OCI-LY3 (cell line): ENCODE measurements around the gene GREM1.

Experiments
- EZH2phosphoT487 ChIP-seq: fragments of 200-600 bp; shearing (Covaris generic); IDR thresholded peaks from 2 replicates; pipeline ENCODE4 v1.6.1; 2018; ENCODE audit warnings: antibody characterized with exemption, mixed run types, low read depth
- TF ChIP-seq, protein P1 (sequence below): fragments of 200-600, 300-600 bp; sonication (generic); IDR thresholded peaks from 2 replicates; pipeline ENCODE4 v1.5.1; 2014; ENCODE audit warnings: antibody characterized with exemption, low read length, low read depth

DNA sequence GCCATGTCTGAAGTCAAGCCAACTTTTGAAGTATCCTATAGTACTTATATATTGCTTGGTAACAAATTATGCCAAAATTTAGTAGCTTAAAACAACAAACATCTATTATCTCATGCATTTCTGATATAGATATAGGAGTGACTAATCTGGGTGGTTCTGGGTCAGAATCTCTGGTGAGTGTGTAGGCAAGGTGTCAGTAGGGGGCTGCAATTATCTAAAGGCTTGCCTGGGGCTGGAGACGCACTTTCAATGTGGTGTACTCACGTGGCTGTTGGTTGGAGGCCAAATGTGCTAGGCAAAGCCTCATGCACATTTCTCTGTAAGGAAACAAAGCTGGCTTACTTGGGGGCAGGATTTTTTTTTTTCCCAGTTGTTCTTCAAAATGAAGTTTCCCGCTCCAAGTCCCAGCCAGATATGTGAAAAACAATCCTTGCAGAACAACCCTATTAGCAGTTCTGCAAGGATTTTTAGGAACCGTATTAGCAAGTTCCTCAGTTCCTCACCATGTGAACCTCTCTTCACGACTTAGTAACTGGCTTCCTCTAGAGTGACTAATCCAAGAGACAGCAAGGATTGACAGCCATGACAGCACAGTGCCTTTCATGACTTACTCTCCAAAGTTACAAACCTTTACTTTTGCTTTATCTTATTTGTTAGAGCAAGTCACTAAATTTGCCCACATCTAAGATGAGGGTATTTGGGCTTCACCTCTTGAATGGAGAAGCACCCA is 25.8 kb downstream of the GREM1 start:
- TF ChIP-seq, protein P1, sequence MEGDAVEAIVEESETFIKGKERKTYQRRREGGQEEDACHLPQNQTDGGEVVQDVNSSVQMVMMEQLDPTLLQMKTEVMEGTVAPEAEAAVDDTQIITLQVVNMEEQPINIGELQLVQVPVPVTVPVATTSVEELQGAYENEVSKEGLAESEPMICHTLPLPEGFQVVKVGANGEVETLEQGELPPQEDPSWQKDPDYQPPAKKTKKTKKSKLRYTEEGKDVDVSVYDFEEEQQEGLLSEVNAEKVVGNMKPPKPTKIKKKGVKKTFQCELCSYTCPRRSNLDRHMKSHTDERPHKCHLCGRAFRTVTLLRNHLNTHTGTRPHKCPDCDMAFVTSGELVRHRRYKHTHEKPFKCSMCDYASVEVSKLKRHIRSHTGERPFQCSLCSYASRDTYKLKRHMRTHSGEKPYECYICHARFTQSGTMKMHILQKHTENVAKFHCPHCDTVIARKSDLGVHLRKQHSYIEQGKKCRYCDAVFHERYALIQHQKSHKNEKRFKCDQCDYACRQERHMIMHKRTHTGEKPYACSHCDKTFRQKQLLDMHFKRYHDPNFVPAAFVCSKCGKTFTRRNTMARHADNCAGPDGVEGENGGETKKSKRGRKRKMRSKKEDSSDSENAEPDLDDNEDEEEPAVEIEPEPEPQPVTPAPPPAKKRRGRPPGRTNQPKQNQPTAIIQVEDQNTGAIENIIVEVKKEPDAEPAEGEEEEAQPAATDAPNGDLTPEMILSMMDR = no peak
- no peak for TF ChIP-seq EZH2phosphoT487
